Measurements from ENCODE around the gene THADA. TPM values are rescaled to one million over a fixed set of nuclear protein-coding genes. Genes with fewer than 3 reads are reported as not detected.
A peak's percentile ranks its signal among the peaks of the same experiment; 100 is the strongest.
"Not testable (repeated sequence)": the region's sequence is repeated elsewhere in the genome, so short reads cannot be mapped to it uniquely, and the experiment has no call there.

The THADA gene
- total RNA-seq, 2 donors from 2014 or later: 23.7 to 69.5 TPM

DNA sequence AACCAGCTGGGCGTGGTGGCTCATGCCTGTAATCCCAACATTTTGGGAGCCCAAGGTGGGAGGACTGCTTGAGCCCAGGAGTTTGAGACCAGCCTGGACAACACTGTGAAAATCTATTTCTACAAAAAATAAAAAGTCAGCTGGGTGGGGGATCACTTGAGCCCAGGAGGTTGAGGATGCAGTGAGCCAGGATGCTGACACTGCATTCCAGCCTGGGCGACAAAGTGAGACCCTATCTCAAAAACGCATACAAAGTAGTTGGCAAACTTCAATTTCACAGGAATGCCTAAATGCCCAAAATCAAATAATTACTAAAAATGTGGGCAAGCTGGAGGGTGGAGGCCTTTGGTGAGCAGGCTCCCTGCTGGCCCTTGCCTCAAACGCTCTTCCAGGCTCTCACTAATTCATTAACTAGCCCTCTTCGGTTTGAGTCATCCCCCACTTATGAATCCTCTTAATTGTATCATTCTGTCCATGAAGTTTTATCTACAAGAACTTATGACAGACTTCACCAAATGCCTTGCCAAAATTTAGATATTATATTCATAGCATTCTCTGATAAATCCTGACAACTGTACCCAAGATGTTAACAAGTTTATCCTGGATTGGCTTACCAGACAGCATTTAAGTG, 300.8 kb downstream of the THADA start:
- ATAC-seq (no peak), DNase-seq (ENCODE audit: low spot score) (no peak)
- H3K27ac Mint-ChIP-seq: no peak overlapping the region
- no peak overlapping the region for H3K4me3 Mint-ChIP-seq
- H3K36me3 Mint-ChIP-seq: peaks cover 7% of the 10 kb centered on the region
- H3K9me3 Mint-ChIP-seq: no peaks in the 10 kb centered on the region
- H3K4me1 Mint-ChIP-seq (ENCODE audit: low read depth in 2 of 2): peaks cover 17 to 21% of the 10 kb centered on the region in 2 donors
- H3K27me3 Mint-ChIP-seq: no peaks in the 10 kb centered on the region

DNA sequence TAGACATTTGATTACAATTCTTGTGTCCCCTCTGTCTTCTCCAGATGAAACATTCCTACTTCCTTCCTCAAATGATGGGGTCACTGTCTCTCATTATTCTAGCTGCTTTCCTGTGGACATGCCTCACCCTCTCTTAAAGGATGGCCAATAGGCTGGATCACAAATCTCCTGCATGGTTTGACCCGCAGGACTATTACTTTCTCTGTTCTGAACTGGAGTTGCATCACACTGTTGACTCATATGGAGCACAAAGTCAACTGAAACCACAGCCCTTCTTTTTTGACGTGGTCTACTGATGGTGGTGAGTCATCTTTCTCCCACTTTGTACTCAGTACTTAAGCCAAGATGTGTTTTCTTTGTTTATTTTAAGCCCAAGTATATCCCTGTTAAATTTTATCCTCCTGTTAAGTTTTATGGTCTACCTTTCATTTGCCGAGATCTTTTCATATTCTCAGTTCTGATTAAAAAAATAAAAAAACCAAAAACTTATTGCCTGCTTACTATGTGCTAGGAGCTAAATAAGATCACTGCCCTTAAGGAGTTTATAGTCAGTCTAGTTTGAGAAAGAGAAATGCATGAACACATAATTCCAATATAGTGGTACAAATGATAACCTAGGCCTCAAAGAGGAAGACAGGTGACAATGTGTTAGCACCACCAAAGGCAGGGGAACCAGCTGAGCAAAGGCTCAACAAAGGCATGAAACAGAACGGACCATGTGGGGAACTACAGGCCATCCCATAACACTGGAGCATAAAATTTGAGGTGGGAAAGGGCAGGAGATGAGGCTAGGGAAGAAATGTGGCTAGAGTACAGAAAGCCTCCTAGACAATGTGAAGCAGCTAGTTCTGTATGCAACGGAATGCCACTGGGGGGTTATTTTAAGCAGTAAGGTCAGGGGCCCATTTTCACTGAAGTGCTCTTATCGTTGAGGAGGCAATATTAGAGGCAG, 301.8 kb downstream of the THADA start:
- peaks cover 17 to 21% of the 10 kb centered on the region in 2 donors for H3K4me1 Mint-ChIP-seq (ENCODE audit: low read depth in 2 of 2)
- H3K9me3 Mint-ChIP-seq: no peaks in the 10 kb centered on the region
- ATAC-seq (peak; percentile 99 to 100), DNase-seq (ENCODE audit: low spot score) (peak; percentile 74)
- H3K27ac Mint-ChIP-seq: peak overlapping the region; percentile 39 to 87
- H3K4me3 Mint-ChIP-seq: peak overlapping the region; percentile 57
- H3K36me3 Mint-ChIP-seq: peaks cover 7% of the 10 kb centered on the region
- no peaks in the 10 kb centered on the region for H3K27me3 Mint-ChIP-seq

DNA sequence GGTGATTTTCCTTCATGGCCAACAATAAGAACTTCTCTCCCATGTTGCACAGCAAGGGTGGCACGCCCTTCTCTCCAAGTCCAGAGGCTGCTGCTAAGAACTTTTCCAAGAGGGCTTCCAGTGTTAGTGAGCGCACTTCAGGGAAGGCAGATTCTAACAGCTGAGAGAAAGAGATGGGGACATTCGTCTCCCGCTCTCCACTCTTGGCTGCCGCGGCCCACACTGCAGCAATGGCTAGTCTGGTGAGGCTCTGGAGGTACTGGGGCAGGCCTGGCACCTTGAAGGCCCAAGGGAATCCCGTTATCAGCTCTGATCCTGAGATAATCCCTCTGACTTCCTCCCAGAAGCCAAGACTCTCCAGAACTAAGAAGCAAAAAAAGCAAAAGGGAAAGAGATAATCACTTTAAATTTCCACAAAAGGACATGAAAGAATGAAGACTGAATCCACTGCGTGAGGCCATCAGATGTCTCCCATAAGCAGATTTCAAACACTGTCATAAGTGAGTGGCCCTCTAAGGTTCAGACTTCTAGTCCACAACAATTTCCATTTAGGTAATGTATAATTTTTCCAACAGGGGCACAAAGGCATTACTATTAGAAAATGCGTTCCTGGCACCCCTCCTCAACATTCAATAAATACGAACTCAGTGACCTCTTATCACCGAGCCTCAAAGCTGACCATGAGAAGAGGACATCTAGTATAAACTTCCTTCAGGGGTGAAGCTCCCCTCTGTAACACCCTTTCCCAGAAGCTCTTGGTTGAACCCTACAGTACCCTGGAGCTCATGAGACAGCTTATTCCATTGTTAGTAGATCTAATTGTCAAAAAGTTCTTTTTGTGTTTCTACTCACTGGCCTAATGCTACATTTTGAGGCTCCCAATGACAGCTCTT, 302.7 kb downstream of the THADA start:
- no peak for DNase-seq (ENCODE audit: low spot score)
- H3K27me3 Mint-ChIP-seq: no peaks in the 10 kb centered on the region
- peaks cover 7% of the 10 kb centered on the region for H3K36me3 Mint-ChIP-seq
- ATAC-seq: no peak
- H3K4me3 Mint-ChIP-seq: peak overlapping the region; percentile 57
- H3K27ac Mint-ChIP-seq: peak overlapping the region; percentile 39 to 87
- H3K9me3 Mint-ChIP-seq: no peaks in the 10 kb centered on the region
- peaks cover 17 to 21% of the 10 kb centered on the region in 2 donors for H3K4me1 Mint-ChIP-seq (ENCODE audit: low read depth in 2 of 2)

DNA sequence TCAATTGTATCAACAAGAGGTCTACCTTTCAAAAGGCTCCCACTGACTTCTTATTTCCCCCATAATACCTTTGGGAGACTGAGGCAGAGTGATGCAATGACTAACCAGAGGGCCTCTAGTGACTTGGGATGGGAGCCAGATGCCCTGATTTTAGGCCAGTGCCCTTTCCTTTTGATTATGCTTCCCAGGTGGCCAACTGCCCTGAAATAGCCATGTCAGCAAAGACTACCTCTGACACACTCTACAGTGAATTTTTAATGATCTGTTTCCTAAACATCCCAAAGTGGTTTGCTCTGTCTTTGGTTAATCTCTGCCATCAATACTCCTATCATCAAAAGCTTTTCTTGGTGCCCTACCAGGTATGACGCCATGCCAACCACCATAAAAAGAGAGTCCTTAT, 303.5 kb downstream of the THADA start:
- no peaks in the 10 kb centered on the region for H3K9me3 Mint-ChIP-seq
- H3K4me3 Mint-ChIP-seq: no peak overlapping the region
- H3K4me1 Mint-ChIP-seq (ENCODE audit: low read depth in 2 of 2): peaks cover 17 to 21% of the 10 kb centered on the region in 2 donors
- ATAC-seq (no peak), DNase-seq (ENCODE audit: low spot score) (no peak)
- no peak overlapping the region for H3K27ac Mint-ChIP-seq
- H3K27me3 Mint-ChIP-seq: no peaks in the 10 kb centered on the region
- H3K36me3 Mint-ChIP-seq: peaks cover 7% of the 10 kb centered on the region

DNA sequence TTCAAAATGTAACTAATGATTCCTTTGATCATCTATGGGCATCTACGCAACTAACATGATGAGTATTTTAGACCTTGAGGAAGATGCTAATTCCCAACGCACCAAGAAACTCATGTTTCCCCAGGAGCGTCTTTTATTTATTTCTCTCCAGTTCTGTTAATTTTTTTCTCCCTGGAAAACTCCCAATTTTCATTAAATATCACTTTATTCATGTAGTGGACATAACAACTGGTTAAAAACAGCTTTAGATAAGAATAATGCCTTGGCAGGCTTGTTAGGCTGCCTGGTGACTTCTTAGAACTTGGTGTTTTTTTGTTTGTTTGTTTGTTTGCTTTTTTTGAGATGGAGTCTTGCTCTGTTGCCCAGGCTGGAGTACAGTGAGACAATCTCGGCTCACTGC, 306.5 kb downstream of the THADA start:
- peaks cover 9% of the 10 kb centered on the region for H3K9me3 Mint-ChIP-seq
- DNase-seq (ENCODE audit: low spot score): no peak
- ATAC-seq: no peak
- peaks cover 12 to 16% of the 10 kb centered on the region in 2 donors for H3K4me1 Mint-ChIP-seq (ENCODE audit: low read depth in 2 of 2)
- peak overlapping the region in 1 of 2 donors; percentile 35 for H3K27ac Mint-ChIP-seq
- H3K27me3 Mint-ChIP-seq: no peaks in the 10 kb centered on the region
- peaks cover 34% of the 10 kb centered on the region for H3K36me3 Mint-ChIP-seq
- H3K4me3 Mint-ChIP-seq: no peak overlapping the region

DNA sequence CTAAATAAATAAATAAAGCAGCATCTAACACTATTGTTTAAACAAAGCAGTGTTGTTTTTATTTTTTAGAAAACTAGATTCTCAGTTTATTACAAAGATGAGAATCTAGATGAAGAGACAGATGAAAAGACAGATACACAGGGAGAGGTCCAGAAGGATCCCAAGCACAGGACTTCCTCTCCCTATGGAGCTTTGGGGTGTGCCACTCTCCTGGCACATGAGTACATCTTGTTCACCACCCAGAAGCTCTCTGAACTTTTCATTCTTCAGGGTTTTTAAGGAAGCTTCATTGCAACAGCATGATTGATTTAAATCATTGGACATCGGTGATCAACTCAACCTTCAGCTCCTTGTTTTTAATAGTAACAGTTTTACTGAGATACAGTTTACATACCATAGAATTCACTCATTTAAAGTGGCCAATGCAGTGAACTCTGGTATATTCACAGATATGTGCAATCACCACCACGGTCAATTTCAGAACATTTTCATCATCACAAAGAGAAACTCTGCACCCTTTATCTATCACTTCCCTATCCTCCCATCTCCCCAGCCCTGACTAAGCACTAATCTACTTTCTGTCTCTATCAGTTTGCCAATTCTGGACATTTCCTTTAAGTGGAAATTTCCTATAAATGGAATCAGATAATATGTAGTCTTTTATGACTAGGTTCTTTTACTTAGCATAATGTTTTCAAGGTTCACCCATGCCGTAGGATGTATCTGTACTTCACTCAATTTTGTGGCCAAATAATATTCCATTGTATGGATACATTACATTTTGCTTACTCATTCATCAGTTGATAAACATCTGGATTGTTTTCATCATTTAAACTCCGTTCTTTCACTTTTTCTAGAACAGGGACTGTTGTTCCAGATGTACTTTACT, 307.2 kb downstream of the THADA start:
- Mint-ChIP-seq H3K4me3 (no peak overlapping the region), H3K4me1 (ENCODE audit: low read depth in 2 of 2) (peaks cover 6 to 10% of the 10 kb centered on the region in 2 donors), H3K27ac (peak overlapping the region in 1 of 2 donors; percentile 35), H3K27me3 (no peaks in the 10 kb centered on the region), H3K9me3 (peaks cover 9% of the 10 kb centered on the region), H3K36me3 (peaks cover 41% of the 10 kb centered on the region)
- ATAC-seq: no peak
- DNase-seq (ENCODE audit: low spot score): no peak

DNA sequence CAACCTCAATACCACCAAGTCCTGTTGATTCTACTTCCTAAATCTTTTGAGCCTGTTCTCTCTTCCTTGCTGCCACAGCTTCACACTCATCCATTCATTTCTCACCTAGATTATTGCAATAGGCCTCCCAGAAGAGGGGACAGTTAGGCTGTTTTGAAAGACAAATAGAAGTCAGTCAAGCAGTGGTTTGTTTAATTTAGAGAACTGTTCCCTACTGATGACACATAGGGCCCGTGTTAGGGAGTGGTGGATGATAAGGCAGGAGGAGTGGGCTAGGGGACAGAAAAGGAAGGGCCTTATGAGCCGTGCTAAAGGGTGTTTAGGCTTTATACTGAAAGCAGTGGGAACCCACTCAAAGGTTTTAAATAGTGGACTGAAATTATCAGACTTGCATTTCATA, 309.9 kb downstream of the THADA start:
- Mint-ChIP-seq H3K27ac (no peak overlapping the region), H3K9me3 (peaks cover 13% of the 10 kb centered on the region), H3K27me3 (no peaks in the 10 kb centered on the region), H3K4me1 (ENCODE audit: low read depth in 2 of 2) (peaks cover 0 to 5% of the 10 kb centered on the region in 2 donors), H3K36me3 (peaks cover 59% of the 10 kb centered on the region), H3K4me3 (no peak overlapping the region)
- DNase-seq (ENCODE audit: low spot score) (no peak), ATAC-seq (no peak)

DNA sequence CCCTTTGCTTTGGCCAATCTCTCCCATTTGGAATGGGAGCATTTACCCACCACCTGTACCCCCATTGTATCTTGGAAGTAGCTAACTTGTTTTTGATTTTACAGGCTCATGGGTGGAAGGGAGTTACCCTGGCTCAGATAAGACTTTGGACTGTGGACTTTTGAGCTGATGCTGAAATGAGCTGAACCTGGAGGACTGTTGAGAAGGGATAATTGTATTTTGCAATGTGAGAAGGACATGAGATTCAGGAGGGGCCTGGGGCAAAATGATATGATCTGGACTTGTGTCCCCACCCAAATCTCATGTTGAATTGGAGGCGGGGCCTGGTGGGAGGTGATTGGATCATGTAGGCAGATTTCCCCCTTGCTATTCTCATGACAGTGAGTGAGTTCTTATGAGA, 310.9 kb downstream of the THADA start:
- Mint-ChIP-seq H3K27me3 (no peaks in the 10 kb centered on the region), H3K9me3 (peaks cover 13% of the 10 kb centered on the region), H3K4me3 (no peak overlapping the region), H3K27ac (no peak overlapping the region), H3K36me3 (peaks cover 54% of the 10 kb centered on the region), H3K4me1 (ENCODE audit: low read depth in 2 of 2) (peaks cover 0 to 10% of the 10 kb centered on the region in 2 donors)
- DNase-seq (ENCODE audit: low spot score): no peak
- no peak for ATAC-seq

DNA sequence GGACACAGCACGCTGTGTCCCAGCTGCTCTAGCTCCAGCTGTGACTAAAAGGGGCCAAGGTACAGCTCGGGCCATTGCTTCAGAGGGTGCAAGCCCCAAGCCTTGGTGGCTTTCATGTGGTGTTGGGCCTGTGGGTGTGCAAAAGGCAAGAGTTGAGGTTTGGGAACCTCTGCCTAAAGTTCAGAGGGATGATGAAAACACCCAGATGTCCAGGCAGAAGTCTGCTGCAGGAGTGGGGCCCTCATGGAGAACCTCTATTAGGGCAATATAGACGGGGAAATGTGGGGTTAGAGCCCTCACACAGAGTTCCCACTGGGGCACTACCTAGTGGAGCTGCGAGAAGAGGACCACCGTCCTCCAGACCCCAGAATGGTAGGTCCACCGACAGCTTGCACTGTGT, 311.5 kb downstream of the THADA start:
- H3K27me3 Mint-ChIP-seq, H3K4me3 Mint-ChIP-seq: not testable (repeated sequence)

DNA sequence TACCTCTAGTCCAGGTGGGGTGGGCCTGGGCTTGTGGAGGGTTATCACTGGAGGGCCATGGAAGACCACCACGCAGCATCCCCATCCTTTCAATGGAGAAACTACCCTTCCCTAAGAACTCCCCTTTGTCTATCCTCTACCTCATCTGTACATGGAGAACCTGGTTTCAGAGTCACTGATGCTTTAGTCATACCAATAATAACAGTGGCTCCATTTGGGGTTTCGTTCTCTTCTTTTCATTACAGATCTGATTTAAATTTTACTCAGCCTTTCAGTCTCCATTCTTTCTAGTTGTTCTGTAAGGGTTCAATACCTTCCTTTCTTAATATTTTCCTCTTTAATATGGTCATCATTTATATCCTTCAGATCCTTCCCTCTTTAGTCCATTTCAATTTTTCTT, 314.8 kb downstream of the THADA start:
- H3K9me3 Mint-ChIP-seq: peaks cover 13% of the 10 kb centered on the region
- ATAC-seq: peak in 1 of 2 donors; percentile 54
- H3K4me1 Mint-ChIP-seq (ENCODE audit: low read depth in 2 of 2): peaks cover 4 to 10% of the 10 kb centered on the region in 2 donors
- no peak overlapping the region for H3K27ac Mint-ChIP-seq
- no peak for DNase-seq (ENCODE audit: low spot score)
- no peaks in the 10 kb centered on the region for H3K27me3 Mint-ChIP-seq
- no peak overlapping the region for H3K4me3 Mint-ChIP-seq
- peaks cover 46% of the 10 kb centered on the region for H3K36me3 Mint-ChIP-seq

More for the DNA sequence above, 311.5 kb downstream of the THADA start:
- Mint-ChIP-seq H3K4me1 (ENCODE audit: low read depth in 2 of 2) (peaks cover 0 to 10% of the 10 kb centered on the region in 2 donors), H3K9me3 (peaks cover 13% of the 10 kb centered on the region), H3K36me3 (peaks cover 59% of the 10 kb centered on the region)
- not testable (repeated sequence) for H3K27ac Mint-ChIP-seq; ATAC-seq; DNase-seq (ENCODE audit: low spot score)

DNA sequence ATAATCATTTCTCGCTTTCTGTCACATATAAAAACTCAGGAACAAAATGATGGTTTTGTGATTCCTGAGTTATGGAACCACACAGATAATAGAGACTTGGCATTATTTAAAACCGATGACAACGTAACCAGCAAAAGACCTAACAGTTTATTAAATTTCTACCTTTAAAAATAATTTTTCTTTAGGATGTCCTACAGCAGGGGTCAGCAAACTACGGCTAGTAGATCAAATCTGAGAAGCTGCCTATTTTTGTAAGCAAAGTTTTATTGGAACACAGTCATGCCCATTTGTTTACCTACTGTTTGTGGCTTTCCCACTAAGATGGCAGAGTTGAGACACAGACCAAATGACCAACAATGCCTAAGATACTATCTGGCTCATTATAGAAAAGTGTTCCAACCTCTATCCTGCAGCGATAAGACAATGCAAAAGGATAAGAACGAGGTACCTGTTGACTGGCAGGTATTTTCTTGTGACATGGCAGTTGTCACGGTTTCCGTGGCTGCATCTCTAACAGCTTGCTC, 316.5 kb downstream of the THADA start:
- ATAC-seq: no peak
- Mint-ChIP-seq H3K4me1 (ENCODE audit: low read depth in 2 of 2) (peaks cover 4 to 10% of the 10 kb centered on the region in 2 donors), H3K36me3 (peaks cover 33% of the 10 kb centered on the region), H3K27me3 (no peaks in the 10 kb centered on the region), H3K4me3 (no peak overlapping the region), H3K9me3 (peaks cover 5% of the 10 kb centered on the region), H3K27ac (no peak overlapping the region)
- no peak for DNase-seq (ENCODE audit: low spot score)

DNA sequence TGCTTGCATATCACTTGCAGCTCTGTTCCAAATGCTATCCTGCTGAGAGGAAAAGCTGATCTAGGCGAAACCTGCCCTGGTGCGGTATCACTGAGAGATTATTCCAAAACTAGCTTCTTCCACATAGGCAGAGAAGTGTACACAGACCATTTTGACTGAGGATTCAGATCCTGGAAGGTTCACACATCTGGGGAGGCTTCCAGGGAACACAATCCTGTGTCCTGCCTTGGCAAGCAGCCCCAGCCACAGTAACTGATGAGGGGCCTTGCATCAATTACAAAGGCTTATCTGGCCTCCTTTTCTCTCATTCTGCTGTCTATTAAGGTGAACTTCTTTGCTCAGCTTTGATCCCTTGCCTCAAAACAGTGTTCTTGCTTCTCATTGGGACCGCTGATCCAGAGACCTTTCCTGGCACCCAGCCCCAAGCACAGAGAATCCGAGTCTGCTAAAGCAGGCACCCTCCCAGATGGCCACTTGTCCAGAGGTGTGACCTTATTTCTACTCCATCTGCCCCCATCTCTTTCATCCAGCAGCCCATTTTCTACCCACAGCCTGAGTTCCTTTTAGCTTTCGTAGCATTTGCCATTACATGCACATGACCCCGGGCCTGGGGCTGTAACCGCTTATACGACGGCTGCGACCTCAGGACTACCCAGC, 317.1 kb downstream of the THADA start:
- Mint-ChIP-seq H3K27me3 (no peaks in the 10 kb centered on the region), H3K36me3 (peaks cover 26% of the 10 kb centered on the region)
- no peak for DNase-seq (ENCODE audit: low spot score)

More for the DNA sequence above, 317.1 kb downstream of the THADA start:
- ATAC-seq: no peak
- peaks cover 5% of the 10 kb centered on the region for H3K9me3 Mint-ChIP-seq
- no peak overlapping the region for H3K4me3 Mint-ChIP-seq
- H3K27ac Mint-ChIP-seq: no peak overlapping the region
- peaks cover 4 to 10% of the 10 kb centered on the region in 2 donors for H3K4me1 Mint-ChIP-seq (ENCODE audit: low read depth in 2 of 2)
